GM12892 (cell line): ENCODE measurements around the gene POLR2E.

Experiments used
- POLR2A ChIP-seq: IDR thresholded peaks from 2 replicates; pipeline ENCODE4 v1.6.1; 2011; ENCODE audit warnings: low read depth, low read length, control low read depth
- TAF1 ChIP-seq: IDR thresholded peaks from 2 replicates; pipeline ENCODE4 v1.6.1; 2011; ENCODE audit warnings: low read depth, mild to moderate bottlenecking, control low read depth, low read length, borderline replicate concordance

GRCh38 chr19:1093811-1094553 lies 1.2 kb downstream of the POLR2E start:
- TF ChIP-seq TAF1 (no peak), POLR2A (no peak)
